ENCODE measurements around the gene NOC4L.

The NOC4L gene

DNA sequence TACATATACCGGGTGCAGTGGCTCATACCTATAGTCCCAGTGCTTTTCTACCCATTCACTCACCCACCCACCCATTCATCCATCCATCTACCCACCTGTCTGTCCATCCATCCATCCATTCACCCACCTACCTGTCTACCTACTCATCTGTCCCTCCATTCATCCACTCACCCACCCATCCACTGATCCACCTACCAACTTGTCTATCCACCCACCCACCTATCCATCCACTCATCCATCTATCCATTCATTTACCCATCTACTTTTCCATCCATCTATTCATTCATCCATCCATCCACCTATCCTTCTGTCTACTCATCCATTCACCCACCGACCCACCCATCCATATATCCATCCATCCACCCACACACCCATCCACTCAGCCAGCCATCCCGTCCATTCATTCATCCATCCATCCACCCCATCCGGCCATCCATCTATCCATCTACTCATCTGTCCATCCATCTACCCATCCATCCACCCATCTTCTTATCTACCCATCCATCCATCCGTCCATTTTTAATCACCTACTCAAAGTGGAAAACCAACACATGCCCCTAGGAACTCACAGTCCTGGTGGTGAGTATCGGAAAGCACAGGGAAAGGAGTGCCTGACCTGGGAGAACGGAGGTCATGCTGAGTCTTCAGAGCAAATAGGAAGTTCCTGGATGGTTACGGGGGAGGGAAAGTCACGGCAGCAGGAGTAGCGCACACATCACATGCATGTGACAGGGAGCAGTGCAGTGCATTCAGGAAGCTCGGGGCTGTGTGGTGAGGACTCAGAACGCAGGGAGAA, 20.1 kb upstream of the NOC4L start:
- no peak overlapping the region for H3K4me3 ChIP-seq (ENCODE audit: low read depth, low read length)
- TF ChIP-seq, protein P1, sequence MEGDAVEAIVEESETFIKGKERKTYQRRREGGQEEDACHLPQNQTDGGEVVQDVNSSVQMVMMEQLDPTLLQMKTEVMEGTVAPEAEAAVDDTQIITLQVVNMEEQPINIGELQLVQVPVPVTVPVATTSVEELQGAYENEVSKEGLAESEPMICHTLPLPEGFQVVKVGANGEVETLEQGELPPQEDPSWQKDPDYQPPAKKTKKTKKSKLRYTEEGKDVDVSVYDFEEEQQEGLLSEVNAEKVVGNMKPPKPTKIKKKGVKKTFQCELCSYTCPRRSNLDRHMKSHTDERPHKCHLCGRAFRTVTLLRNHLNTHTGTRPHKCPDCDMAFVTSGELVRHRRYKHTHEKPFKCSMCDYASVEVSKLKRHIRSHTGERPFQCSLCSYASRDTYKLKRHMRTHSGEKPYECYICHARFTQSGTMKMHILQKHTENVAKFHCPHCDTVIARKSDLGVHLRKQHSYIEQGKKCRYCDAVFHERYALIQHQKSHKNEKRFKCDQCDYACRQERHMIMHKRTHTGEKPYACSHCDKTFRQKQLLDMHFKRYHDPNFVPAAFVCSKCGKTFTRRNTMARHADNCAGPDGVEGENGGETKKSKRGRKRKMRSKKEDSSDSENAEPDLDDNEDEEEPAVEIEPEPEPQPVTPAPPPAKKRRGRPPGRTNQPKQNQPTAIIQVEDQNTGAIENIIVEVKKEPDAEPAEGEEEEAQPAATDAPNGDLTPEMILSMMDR (IDR thresholded peaks at IDR 0.05; ENCODE audit: borderline replicate concordance, insufficient read depth, low read depth, low read length), result no peak

DNA sequence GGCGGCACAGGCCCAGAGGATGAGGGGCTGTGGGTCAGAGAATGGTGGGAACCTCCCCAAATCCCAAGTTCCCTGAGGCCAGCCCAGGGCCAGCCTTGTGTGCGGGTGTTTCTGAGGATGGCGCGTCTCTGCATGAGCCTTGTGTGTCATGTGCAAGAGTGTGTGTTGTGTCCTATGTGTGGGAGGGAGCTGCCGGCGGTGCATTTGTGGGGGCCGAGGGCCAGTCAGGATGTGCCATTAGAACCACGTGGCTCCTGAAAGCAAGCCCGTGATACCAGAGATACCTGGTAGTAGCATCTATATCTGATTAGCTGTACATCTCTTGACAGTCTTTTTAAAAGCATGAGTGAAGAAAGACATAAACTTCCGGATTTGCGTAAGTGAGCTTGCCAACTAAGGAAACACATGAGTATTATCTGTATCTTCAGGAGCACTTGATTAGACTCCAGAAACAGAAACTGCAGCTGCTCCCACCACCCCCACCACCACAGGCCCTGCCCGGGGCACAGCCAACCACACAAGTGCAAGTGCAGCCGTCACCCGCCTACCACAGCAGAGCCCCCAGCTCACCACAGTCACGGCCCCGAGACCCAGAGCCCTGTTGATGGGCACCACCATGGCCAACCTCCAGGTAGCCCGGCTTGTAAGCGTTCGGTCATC, 19.4 kb upstream of the NOC4L start:
- TF ChIP-seq, protein P1 (IDR thresholded peaks at IDR 0.05; ENCODE audit: borderline replicate concordance, insufficient read depth, low read depth, low read length), result no peak
- no peak overlapping the region for H3K4me3 ChIP-seq (ENCODE audit: low read depth, low read length)

DNA sequence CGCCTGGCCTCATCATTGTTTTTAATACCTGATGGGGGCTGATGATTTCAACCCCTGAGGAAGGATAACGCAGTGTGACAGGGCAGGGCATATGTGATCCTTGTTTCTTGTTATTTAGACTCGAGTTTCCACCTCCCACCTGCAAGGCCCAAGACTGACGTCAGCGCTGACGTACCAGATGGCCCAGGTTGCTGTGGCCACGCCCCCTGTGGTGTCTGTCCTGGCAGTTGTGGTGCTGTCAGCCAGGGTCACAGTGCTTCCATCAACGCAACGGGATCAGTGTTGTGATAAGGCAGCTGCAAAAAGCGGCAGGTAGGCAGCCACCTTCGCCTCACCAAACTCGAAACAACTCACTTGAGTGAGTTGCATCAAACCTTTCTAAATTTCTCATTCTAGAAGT, 18.5 kb upstream of the NOC4L start:
- TF ChIP-seq, protein P1 (IDR thresholded peaks at IDR 0.05; ENCODE audit: borderline replicate concordance, insufficient read depth, low read depth, low read length), result no peak
- H3K4me3 ChIP-seq (ENCODE audit: low read depth, low read length), result no peak overlapping the region

DNA sequence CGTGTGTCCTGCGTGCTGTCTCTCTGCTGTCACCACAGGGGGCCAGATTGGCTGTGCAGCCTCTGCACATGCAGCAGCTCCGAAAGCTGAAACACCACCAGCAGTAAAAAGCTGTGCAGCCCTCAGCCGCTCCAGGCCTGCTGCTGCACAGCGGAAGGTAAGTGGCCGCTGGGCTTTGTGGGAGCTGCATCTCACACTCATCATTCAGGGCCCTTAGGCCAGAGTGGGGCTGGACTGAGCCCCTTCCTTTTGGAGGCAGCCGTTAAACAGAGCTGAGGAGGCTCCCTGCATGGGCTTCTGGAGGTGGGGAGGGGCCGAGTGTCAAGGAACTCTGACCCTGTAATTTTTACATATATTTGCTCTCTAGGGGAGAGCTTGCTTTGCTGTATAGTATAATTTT, 17.2 kb upstream of the NOC4L start:
- no peak overlapping the region for H3K4me3 ChIP-seq (ENCODE audit: low read depth, low read length)
- TF ChIP-seq, protein P1 (IDR thresholded peaks at IDR 0.05; ENCODE audit: borderline replicate concordance, insufficient read depth, low read depth, low read length), result no peak

DNA sequence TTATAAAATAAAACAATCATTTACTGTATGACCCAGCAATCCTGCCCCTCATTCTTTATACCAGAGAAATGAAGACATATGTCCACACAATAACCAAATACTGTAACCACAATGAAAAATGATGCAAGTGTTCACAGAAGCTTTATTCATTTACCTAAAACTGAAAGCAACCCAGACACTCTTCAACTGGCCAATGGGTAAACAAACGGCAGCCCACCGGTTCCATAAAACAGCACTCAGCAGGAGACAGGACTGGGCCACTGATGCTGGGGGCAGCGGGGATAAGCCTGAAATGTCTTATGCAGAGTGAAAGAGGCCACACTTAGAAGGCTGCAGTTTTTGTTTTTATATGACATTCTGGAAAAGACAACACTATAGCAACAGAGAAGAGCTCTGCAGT, 15.2 kb upstream of the NOC4L start:
- TF ChIP-seq, protein P1 (IDR thresholded peaks at IDR 0.05; ENCODE audit: borderline replicate concordance, insufficient read depth, low read depth, low read length), result no peak
- no peak overlapping the region for H3K4me3 ChIP-seq (ENCODE audit: low read depth, low read length)

DNA sequence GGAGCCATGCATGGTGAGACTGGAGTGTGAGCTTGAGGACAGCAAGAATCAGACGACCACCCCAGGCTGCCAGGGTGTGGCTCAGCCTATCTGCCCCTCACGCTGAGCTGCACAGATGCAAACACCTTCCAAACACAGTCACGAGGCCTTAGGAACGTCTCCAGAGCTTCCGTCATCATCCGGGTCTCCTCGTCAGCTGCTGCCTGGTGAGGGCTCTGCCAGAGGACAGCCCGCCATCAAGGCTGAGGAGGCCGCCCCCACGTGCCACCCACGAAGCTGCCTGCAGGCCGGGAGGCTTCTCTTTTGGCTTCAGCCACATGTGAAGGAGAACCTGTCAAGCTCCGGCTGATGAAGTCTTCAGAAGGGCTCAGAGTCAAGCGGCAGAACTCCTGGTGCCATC, 13.6 kb upstream of the NOC4L start:
- TF ChIP-seq, protein P1 (IDR thresholded peaks at IDR 0.05; ENCODE audit: borderline replicate concordance, insufficient read depth, low read depth, low read length), result no peak
- no peak overlapping the region for H3K4me3 ChIP-seq (ENCODE audit: low read depth, low read length)

DNA sequence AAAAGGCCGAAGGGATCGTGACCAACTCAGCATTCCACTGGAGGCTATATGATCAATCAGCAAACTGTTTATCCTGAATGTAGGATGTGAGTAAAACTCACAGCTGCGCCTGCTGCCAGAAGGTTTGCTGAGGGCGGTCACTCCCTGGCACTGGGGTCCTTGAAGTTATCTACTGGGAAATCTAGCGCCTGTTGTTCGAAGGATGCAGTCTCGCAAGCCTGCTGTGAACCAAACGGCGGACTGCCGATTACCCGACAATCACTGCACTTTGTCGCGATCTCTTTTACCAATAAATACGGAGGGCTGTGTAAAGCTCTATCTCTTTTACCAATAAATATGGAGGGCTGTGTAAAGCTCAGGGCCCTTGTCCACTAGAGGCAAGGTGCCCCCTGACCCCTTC, 13.0 kb upstream of the NOC4L start:
- TF ChIP-seq, protein P1 (IDR thresholded peaks at IDR 0.05; ENCODE audit: borderline replicate concordance, insufficient read depth, low read depth, low read length), result no peak
- H3K4me3 ChIP-seq (ENCODE audit: low read depth, low read length), result no peak overlapping the region
